Measurements from ENCODE around the gene USP19. TPM values are rescaled to one million over a fixed set of nuclear protein-coding genes. Genes with fewer than 3 reads are reported as not detected.

USP19 gene
- total and polyA plus RNA-seq, 2 of the 8 experiments (the other 6 are each of a cell fraction or from before 2014, with no cell fraction given): 46.4 to 65.8 TPM

GRCh38 chr3:49092938-49093852, 27.4 kb downstream of the USP19 start (continued):
- TF ChIP-seq TEAD4 (IDR thresholded peaks at IDR 0.05; ENCODE audit: low read depth, low read length) (peak; percentile 17; the same call in 1 of the 2 replicates), SUZ12 (IDR thresholded peaks at IDR 0.05; ENCODE audit: low read length) (no peak), CHD1 (IDR thresholded peaks at IDR 0.05; ENCODE audit: low read depth, low read length) (no peak), CREB1 (IDR thresholded peaks at IDR 0.05) (peak; percentile 79), NANOG (IDR thresholded peaks at IDR 0.05; ENCODE audit: insufficient read depth, low read depth, low read length, poor library complexity, severe bottlenecking) (no peak), RBBP5 (IDR thresholded peaks at IDR 0.05; ENCODE audit: borderline replicate concordance, low read depth, low read length) (peak; percentile 23; the same call in 1 of the 2 replicates), POU5F1 (IDR thresholded peaks at IDR 0.05; ENCODE audit: low read depth, low read length) (no peak), SP2 (IDR thresholded peaks at IDR 0.05; ENCODE audit: low read length) (no peak), SP4 (IDR thresholded peaks at IDR 0.05; ENCODE audit: low read length) (0 out of 2 replicates have a peak, but pooled peaks have one; percentile 58)
